DOHH2 (cell line): ENCODE measurements around the gene NFRKB.
"Not testable (repeated sequence)": the region's sequence is repeated elsewhere in the genome, so short reads cannot be mapped to it uniquely, and the experiment has no call there.

Experiments
- H3F3A ChIP-seq: fragments of 200-600 bp; sonication (generic), shearing (Covaris generic); 2 replicates; pipeline ENCODE4 v1.6.0; 2016; ENCODE audit warnings: antibody characterized with exemption, mild to moderate bottlenecking; ENCODE audit not compliant: control insufficient read depth, insufficient read depth
- H3K27ac ChIP-seq: fragments of 200-600 bp; sonication (generic); 2 replicates; pipeline ENCODE4 v1.5.1; 2014; ENCODE audit warnings: low read depth, mild to moderate bottlenecking, low read length, moderate library complexity
- H3K27me3 ChIP-seq: fragments of 200-600 bp; sonication (generic); 2 replicates; pipeline ENCODE4 v1.6.1; 2014; ENCODE audit warnings: mild to moderate bottlenecking, low read length, mixed read lengths; ENCODE audit not compliant: control insufficient read depth
- H3K36me3 ChIP-seq: fragments of 200-600 bp; sonication (generic); 2 replicates; pipeline ENCODE4 v1.6.1; 2014; ENCODE audit warnings: mild to moderate bottlenecking, low read length, moderate library complexity, mixed read lengths; ENCODE audit not compliant: control insufficient read depth
- H3K4me1 ChIP-seq: fragments of 200-600 bp; sonication (generic); 2 replicates; pipeline ENCODE4 v1.6.1; 2014; ENCODE audit warnings: mild to moderate bottlenecking, low read length, mixed read lengths; ENCODE audit not compliant: control insufficient read depth
- H3K4me2 ChIP-seq: fragments of 200-600 bp; sonication (generic); 2 replicates; pipeline ENCODE4 v1.6.0; 2014; ENCODE audit warnings: mild to moderate bottlenecking, low read length, moderate library complexity
- H3K4me3 ChIP-seq: fragments of 200-600 bp; sonication (generic); 2 replicates; pipeline ENCODE4 v1.5.1; 2014; ENCODE audit warnings: mild to moderate bottlenecking, low read length, mixed read lengths
- H3K79me2 ChIP-seq: fragments of 200-600 bp; sonication (generic); 2 replicates; pipeline ENCODE4 v1.6.1; 2014; ENCODE audit warnings: mild to moderate bottlenecking, low read length, mixed read lengths; ENCODE audit not compliant: control insufficient read depth
- H3K9me2 ChIP-seq: fragments of 200-600 bp; sonication (generic); replicated peaks from 2 replicates; pipeline ENCODE4 v1.6.1; 2014; ENCODE audit warnings: mild to moderate bottlenecking, low read length, mixed read lengths; ENCODE audit not compliant: control insufficient read depth
- H3K9me3 ChIP-seq: fragments of 200-600 bp; sonication (generic); 2 replicates; pipeline ENCODE4 v1.6.1; 2014; ENCODE audit warnings: antibody characterized with exemption, low read length, mixed read lengths; ENCODE audit not compliant: control insufficient read depth, insufficient read depth
- H4K20me1 ChIP-seq: fragments of 200-600 bp; sonication (generic); 2 replicates; pipeline ENCODE4 v1.6.0; 2014; ENCODE audit warnings: low read depth, mild to moderate bottlenecking, antibody characterized with exemption, low read length, moderate library complexity; ENCODE audit not compliant: control insufficient read depth, insufficient read depth
- CTCF ChIP-seq: fragments of 200-600 bp; sonication (generic); IDR thresholded peaks from one replicate; pipeline ENCODE4 v1.5.1; 2014; ENCODE audit warnings: antibody characterized with exemption, mild to moderate bottlenecking, low read depth, low read length; ENCODE audit not compliant: poor library complexity, severe bottlenecking
- EZH2phosphoT487 ChIP-seq: fragments of 200-600 bp; sonication (generic); IDR thresholded peaks from 2 replicates; pipeline ENCODE4 v1.6.1; 2017; ENCODE audit warnings: borderline replicate concordance, mild to moderate bottlenecking, antibody characterized with exemption, low read length, moderate library complexity, mixed read lengths

NFRKB gene

GRCh38 chr11:129853518-129854231, 41.7 kb downstream of the NFRKB start:
- Histone ChIP-seq H3K36me3 (no peaks in the 10 kb centered on the region), H3K27me3 (no peaks in the 10 kb centered on the region), H3K9me3 (no peaks in the 10 kb centered on the region), H3K4me3 (peak overlapping the region; percentile 2; the same call in 1 of the 2 replicates), H3K4me1 (peaks cover 13% of the 10 kb centered on the region), H3K79me2 (no peaks in the 10 kb centered on the region), H4K20me1 (no peaks in the 10 kb centered on the region), H3K4me2 (peak overlapping the region; percentile 23), H3F3A (no peaks in the 10 kb centered on the region), H3K27ac (no peak overlapping the region), H3K9me2 (no peaks in the 10 kb centered on the region)
- TF ChIP-seq EZH2phosphoT487 (no peak), CTCF (no peak)

- no peak for TF ChIP-seq CTCF
- no peak for TF ChIP-seq EZH2phosphoT487
- Histone ChIP-seq H3K36me3 (no peaks in the 10 kb centered on the region), H3K79me2 (no peaks in the 10 kb centered on the region), H3K9me2 (no peaks in the 10 kb centered on the region), H3K9me3 (no peaks in the 10 kb centered on the region), H3K27me3 (no peaks in the 10 kb centered on the region), H3K4me1 (peaks cover 13% of the 10 kb centered on the region), H3K4me3 (no peak overlapping the region), H3K4me2 (no peak overlapping the region), H3K27ac (no peak overlapping the region), H3F3A (no peaks in the 10 kb centered on the region), H4K20me1 (no peaks in the 10 kb centered on the region)
Measured at GRCh38 chr11:129852125-129852740, 43.1 kb downstream of the NFRKB start.

- H3K4me1 ChIP-seq: peaks cover 13% of the 10 kb centered on the region
- no peak for TF ChIP-seq CTCF
- no peak for TF ChIP-seq EZH2phosphoT487
- no peaks in the 10 kb centered on the region for H3F3A ChIP-seq
- no peaks in the 10 kb centered on the region for H3K36me3 ChIP-seq
- no peaks in the 10 kb centered on the region for H3K27me3 ChIP-seq
- H3K4me2 ChIP-seq: no peak overlapping the region
- no peaks in the 10 kb centered on the region for H3K9me3 ChIP-seq
- H3K4me3 ChIP-seq: no peak overlapping the region
- H3K79me2 ChIP-seq: no peaks in the 10 kb centered on the region
- H3K27ac ChIP-seq: no peak overlapping the region
- H4K20me1 ChIP-seq: no peaks in the 10 kb centered on the region
- no peaks in the 10 kb centered on the region for H3K9me2 ChIP-seq
Measured at GRCh38 chr11:129849447-129850130, 45.8 kb downstream of the NFRKB start.

GRCh38 chr11:129847361-129847760, 48.0 kb downstream of the NFRKB start:
- H4K20me1 ChIP-seq, H3K36me3 ChIP-seq, H3F3A ChIP-seq, H3K4me3 ChIP-seq, H3K4me1 ChIP-seq, H3K27ac ChIP-seq, H3K79me2 ChIP-seq, H3K4me2 ChIP-seq, H3K9me3 ChIP-seq, H3K27me3 ChIP-seq, H3K9me2 ChIP-seq: not testable (repeated sequence)
